ENCODE measurements around the gene ANKK1. TPM values are rescaled to one million over a fixed set of nuclear protein-coding genes. Genes with fewer than 3 reads are reported as not detected.

The ANKK1 gene
- total and polyA plus RNA-seq, 10 of the 15 experiments (the other 5 are each of a cell fraction or from before 2014, with no cell fraction given): not detected

DNA sequence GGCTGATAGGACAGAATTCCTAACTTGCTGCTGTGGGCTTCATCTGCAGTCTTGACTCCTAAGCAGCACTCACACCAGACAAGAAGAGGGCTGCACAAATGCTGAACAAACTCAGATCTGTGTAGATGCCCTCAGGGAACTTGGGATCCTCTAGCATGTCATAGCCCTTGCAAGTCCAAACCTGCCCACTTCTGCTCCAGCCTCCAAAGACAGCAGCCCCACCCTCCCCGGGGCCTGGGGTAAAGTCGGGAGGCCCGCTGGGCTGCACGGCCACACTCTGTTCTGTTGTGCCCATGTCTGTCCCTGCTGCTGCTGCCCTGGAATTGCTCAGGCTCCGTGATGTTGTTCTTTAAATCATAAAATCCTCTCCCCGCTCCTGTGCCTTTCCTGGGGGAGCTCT is 59.4 kb downstream of the ANKK1 start:
- DNase-seq (ENCODE audit: low read depth, low spot score): no peak
- no peak for FAIRE-seq
- TF ChIP-seq, protein P1, sequence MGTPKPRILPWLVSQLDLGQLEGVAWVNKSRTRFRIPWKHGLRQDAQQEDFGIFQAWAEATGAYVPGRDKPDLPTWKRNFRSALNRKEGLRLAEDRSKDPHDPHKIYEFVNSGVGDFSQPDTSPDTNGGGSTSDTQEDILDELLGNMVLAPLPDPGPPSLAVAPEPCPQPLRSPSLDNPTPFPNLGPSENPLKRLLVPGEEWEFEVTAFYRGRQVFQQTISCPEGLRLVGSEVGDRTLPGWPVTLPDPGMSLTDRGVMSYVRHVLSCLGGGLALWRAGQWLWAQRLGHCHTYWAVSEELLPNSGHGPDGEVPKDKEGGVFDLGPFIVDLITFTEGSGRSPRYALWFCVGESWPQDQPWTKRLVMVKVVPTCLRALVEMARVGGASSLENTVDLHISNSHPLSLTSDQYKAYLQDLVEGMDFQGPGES (IDR thresholded peaks at IDR 0.05): no peak
- TF ChIP-seq JUNB (IDR thresholded peaks at IDR 0.05) (no peak), BCLAF1 (IDR thresholded peaks at IDR 0.05) (no peak), SIN3A (IDR thresholded peaks at IDR 0.05; ENCODE audit: low read depth, low read length) (no peak), SMC3 (IDR thresholded peaks at IDR 0.05; ENCODE audit: borderline replicate concordance, low read length) (no peak), USF2 (IDR thresholded peaks at IDR 0.05; ENCODE audit: borderline replicate concordance, low read depth, low read length) (no peak), PAX8 (IDR thresholded peaks at IDR 0.05) (no peak), ZNF207 (IDR thresholded peaks at IDR 0.05; ENCODE audit: borderline replicate concordance) (no peak), CEBPB (IDR thresholded peaks at IDR 0.05; ENCODE audit: borderline replicate concordance in 1 of 2, low read depth in 2 of 2, low read length in 2 of 2) (no peak)
- TF ChIP-seq, protein P2, sequence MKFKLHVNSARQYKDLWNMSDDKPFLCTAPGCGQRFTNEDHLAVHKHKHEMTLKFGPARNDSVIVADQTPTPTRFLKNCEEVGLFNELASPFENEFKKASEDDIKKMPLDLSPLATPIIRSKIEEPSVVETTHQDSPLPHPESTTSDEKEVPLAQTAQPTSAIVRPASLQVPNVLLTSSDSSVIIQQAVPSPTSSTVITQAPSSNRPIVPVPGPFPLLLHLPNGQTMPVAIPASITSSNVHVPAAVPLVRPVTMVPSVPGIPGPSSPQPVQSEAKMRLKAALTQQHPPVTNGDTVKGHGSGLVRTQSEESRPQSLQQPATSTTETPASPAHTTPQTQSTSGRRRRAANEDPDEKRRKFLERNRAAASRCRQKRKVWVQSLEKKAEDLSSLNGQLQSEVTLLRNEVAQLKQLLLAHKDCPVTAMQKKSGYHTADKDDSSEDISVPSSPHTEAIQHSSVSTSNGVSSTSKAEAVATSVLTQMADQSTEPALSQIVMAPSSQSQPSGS (IDR thresholded peaks at IDR 0.05; ENCODE audit: low read length): no peak
- POLR2A ChIA-PET: no interaction called here
- in situ Hi-C loops (cut with MboI) (no loop called here), intact Hi-C loops (cut with micrococcal nuclease; ENCODE audit: unreplicated experiment) (no loop called here)
- Histone ChIP-seq H3K4me2 (ENCODE audit: control insufficient read depth, insufficient read depth) (no peak overlapping the region), H3K9ac (ENCODE audit: control insufficient read depth, insufficient read depth, low read length) (no peak overlapping the region), H3K4me3 (no peak overlapping the region), H3K4me1 (ENCODE audit: control insufficient read depth, insufficient read depth, low read length) (peaks cover 3% of the 10 kb centered on the region; the same call in 1 of the 2 replicates), H3K27me3 (replicated peaks in 1 of 2; ENCODE audit: control insufficient read depth in 2 of 2, insufficient read depth in 2 of 2, low read length in 1 of 2) (peaks cover 2 to 3% of the 10 kb centered on the region in 2 experiments; a peak in 3 of 4 replicates), H3K9me3 (replicated peaks; ENCODE audit: control insufficient read depth, insufficient read depth, low read length) (no peaks in the 10 kb centered on the region), H3K36me3 (ENCODE audit: control insufficient read depth in 2 of 2, insufficient read depth in 2 of 2, low read length in 1 of 2) (no peaks in the 10 kb centered on the region), H4K20me1 (ENCODE audit: control insufficient read depth, insufficient read depth) (no peaks in the 10 kb centered on the region), H3K27ac (ENCODE audit: control insufficient read depth, insufficient read depth) (no peak overlapping the region), H3K79me2 (ENCODE audit: control insufficient read depth, insufficient read depth, low read length) (no peaks in the 10 kb centered on the region), H2AFZ (ENCODE audit: control insufficient read depth, low read depth, low read length) (no peak overlapping the region)
- 28% methylated on average over 6 of the region's 6 CpGs for WGBS (ENCODE audit: insufficient coverage, insufficient replicate concordance, low lambda C conversion rate, missing lambda C conversion rate)
- no peak for ATAC-seq
- BruUV-seq (replicated peaks): no TSS peak
- SMC1A ChIA-PET (ENCODE audit: uncharacterized antibody, unreplicated experiment): no interaction called here
- RAD21 ChIA-PET (ENCODE audit: unreplicated experiment): no interaction called here
- CTCF ChIA-PET: no interaction called here

Measured in GM12878 (cell line).